Midbrain (tissue), 1 donor: ENCODE measurements around the gene DCDC2C.

Source experiments
- DNase-seq: peaks from one replicate; lab custom pipeline; 2025; lab: John Stamatoyannopoulos, UW

Gene DCDC2C

DNA sequence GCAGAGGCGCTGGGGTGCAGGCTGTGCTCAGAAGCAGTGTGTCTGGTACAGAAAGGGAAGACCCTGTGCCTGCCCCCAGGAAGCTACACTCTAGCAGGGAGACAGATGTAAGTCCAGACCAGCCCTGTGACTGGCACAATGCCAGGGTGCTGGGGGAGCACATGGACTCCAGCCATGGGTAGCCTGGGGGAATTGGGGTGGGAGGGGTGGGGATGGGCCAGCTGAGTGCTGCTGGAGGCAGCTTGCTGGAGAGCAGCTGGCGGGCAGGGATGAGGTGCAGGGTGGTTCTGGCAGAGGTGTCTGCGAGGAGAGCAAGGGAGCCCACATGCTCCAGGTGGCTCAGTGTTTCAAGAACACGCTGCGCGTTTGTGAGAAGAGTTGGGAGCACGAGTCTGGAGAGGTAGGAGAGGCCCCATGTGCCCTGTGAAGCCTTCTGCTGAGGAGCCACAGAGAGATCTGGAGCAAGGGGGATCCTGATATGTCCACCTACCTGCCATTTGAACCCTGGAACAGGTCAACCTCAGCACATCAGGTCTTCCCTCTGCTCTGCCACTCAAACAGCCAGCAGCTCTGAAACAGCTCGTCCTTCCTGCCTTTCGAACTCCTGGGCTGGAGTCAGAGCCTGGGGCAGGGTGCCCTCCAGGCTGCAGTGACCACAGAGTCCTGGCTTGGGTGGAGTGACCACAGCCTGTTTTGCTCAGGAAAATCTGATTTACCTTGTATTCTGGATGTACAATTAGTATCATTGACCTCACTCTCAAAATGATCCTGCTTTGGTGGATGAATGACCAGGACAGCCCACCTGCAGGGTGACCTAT is 30.3 kb upstream of the DCDC2C start:
- no peak for DNase-seq

DNA sequence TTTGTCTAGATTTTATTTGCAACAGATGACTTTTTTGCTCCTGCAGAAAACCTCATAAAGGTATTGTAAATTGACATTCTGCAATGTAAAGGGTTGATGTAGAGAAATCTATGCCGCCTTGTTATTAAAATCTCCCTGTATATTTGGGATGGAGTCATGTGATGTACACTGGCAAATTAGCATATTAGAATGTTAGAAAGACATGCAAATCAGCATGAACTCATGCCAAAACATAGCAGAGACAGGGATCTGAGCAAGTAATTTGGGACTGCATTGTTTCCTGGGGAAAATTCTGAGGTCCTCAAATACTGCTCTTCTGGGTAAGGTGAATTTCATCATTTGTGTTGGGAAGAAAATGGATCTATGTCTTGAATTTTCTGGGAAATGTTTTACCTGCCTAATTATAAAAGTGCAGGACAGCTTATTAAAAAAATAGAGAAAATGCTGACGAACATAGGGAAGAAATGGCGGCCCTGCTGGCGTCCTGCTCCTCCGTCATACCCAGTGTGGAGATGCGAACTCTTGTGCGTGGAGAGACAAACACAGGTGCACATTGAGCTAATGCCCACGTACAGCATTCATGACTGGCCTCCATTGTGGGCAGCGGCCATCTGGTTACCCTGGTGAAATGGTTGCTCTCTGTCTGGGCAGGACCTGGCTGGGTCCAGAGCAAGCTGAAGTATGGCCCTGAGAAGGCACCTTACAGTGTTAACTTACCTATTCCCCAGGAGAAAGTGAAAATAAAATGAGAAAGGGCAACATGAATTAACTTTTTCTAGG is 29.1 kb upstream of the DCDC2C start:
- no peak for DNase-seq

DNA sequence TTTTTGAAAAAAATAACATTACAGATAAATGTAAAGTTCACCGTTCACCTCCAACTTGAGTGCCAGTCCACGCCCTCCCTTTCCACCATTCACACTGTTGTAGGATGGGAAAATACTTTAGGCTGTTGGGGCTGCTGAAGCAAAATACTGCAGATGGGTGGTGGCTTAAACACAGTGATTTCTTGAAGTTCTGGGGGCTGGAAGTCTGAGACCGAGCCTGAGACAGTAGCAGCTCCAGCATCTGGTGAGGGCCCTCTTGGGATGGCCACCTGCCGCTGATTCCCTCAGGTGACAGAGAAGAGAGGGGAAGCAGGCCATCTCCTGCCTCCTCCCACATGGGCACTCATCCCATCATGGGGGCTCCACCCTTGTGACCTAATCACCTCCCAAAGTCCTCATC is 27.7 kb upstream of the DCDC2C start:
- no peak for DNase-seq

DNA sequence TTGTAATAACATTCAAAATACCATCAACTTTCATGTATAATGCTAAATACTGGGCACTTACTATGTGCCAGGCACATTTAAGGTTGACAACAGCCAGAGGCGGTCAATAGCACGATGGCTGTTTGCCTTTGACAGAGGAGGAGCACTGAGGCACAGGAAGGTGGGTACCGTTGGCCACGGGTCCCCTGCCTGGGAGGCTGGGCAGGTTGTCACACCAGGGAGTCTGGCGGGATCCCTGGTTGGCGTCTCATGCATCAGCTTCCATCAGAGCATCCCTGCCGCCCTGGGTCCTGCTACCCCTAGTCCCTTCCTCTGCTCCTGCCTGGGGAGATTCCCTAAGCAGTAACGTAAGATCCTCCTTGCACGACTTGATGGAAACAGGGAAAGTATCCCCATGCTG is 25.9 kb upstream of the DCDC2C start:
- DNase-seq = no peak

DNA sequence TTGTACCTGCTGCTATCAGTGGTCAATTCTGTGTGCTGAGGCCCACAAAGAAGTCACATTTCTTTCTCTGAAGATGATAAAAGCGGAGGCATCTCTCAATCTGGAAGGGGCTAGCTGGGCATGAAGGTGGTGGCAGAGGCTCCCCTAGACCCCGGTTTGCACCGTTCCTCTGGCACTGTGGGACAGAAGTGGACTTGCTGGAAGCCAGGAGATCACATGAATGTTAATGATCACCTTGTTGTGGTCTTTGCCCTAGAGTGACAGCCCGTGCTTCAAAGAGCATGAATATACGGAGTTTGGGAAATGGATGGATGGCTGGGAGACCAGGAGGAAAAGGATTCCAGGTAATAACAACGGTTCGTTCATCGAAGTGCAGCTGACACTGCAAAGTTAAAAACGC is 25.2 kb upstream of the DCDC2C start:
- DNase-seq = no peak

DNA sequence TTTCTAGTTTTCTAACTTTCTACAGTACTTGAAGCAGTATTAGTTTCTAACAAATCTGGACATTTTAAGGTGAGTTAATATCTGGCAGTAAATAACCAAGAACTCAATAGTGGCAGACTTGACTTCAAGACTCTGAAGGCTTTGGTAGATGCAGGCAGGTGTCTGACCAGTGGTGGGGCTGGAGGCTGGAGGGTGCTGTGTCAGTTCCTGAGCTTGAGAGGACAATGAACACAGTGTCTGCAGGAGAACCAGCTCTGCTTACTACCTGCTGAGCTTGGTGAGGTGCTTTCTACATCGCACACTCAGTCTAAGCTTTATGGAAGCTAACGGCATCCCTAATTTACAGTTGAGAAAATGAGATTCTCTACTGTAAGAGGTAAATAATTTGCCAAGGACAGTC is 24.2 kb upstream of the DCDC2C start:
- DNase-seq = no peak

DNA sequence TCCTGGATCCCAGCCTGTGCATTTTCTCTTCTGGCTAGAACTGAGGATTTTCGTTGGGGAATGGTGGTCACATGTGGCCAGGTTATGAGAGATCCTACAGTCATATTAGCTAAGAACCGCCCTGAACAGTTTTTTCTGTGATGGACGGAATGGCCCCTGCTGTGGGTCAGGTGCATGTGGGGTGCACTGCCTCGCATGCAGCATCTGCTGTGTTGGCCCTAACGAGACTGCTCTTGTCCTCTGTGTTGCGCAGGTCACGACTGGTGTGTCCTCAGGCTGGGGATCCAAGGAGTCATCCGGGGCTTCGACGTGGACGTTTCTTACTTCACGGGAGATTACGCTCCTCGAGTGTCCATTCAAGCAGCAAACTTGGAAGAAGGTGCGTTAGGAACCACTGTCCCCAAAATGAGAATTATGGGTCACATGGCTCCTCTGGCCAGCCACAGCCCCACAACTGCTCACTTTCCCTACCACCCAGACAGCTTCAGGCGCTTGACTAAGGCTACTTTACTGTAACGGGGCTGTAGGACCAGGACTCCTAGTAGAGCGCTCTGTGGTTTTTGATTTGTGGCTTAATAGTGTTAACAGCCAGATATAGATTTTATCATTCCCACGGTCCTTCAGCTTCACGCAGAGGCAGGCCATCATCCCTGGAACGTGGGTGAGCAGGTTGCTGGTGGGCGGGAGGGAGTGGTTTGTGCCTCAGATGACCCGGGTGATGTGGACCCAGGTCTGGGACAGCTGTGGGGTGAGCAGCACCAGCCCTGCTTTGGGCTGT is 23.6 kb upstream of the DCDC2C start:
- DNase-seq = no peak

DNA sequence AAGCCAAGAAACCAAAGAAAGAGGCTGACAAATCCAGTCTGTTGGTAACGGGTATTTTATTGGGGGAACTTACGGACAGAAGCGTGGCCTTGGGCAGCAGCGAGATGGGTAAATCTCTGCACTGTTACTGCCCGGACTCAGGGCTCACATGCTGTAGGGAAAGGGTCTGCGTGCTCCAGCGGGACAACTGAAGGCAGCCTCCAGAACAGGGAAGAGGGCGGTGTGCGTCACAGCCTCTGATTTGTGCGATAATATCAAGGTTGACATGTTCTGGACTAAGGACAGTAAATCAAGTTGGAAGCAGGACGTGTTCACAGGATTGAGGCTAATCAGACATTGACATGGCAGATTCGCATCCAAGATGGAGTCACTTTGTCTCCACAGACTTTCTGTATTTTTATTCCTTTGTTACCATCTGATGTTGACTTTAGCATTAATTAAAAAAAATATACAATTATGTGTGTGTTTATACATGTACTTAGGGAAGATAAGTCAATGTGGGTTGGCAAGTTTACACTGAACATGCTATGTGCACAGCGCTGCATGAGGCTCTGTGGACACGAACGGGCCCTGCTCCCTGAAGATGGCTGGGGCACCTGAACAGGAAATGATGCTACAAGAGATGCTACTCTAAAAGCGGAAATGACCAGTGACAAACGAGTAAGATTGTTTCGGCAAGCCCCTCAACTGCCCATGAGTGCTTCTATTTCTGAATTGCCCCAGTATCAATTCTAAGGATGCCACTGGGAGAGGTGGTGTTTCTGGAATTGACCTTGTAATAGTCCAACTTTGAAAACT is 22.6 kb upstream of the DCDC2C start:
- DNase-seq = no peak

DNA sequence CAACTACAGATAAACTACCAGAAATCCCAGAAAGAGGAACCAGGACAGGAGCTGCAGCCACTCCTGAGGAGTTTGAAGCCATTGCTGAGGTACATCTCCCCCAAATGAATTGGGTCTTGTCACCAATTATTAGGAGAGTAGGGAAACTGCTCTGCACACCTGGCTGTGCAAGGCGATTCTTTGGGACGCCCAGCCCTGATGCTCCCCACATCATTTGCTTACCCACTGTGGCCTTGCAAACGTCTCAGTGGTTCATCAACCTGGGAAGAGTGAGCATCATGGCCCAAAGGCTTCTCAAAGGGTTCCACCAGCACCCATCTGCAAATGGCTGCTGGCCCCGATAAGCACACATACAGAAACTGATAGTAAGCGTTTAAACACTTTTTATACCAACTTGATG is 21.8 kb upstream of the DCDC2C start:
- no peak for DNase-seq

DNA sequence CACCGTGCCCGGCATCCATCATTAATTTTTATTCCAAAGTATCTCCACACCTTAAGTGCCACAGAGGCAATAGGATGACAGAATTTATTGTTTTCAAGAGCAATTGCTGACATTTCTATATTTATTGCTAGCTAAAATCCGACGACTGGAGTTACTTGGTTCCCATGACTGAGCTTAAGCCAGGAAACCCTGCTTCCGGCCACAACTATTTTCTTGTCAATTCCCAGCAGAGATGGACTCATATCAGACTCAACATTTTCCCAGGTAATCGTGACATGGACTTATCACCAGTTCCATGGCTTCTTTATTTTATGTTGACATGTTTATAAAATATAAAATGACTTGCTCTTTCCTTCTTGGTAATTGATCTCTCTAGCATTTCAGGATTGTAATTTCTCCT is 20.6 kb upstream of the DCDC2C start:
- DNase-seq = no peak

DNA sequence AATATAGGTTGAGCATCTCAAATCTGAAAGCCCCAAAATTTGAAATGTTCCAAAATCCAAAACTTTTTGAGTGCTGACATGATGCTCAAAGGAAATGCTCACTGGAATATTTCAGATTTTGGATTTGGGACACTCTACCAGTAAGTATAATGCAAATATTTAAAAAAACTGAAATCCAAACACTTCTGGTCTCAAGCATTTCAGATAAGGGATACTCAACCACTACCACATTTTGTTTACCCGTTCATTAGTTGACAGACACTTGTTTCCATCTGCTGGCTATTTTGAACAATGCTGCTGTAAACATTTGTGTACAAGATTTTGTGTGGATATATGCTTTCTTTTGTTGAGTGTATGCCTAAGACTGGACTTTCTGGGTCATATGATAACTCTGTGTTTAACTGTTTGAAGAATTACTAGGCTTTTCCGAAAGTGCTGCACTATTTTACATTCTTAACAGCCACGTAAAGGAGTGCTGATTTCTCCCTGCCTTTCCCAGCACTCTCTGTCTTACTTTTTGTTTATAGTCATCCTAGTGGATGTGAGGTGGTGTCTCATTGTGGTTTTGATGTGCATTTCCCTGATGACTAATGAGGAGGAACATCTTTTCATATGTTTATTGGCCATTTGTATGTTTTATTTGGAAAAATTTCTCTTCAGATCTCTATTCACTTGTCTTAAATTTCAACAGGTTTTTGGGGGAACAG is 19.5 kb upstream of the DCDC2C start:
- DNase-seq = no peak

DNA sequence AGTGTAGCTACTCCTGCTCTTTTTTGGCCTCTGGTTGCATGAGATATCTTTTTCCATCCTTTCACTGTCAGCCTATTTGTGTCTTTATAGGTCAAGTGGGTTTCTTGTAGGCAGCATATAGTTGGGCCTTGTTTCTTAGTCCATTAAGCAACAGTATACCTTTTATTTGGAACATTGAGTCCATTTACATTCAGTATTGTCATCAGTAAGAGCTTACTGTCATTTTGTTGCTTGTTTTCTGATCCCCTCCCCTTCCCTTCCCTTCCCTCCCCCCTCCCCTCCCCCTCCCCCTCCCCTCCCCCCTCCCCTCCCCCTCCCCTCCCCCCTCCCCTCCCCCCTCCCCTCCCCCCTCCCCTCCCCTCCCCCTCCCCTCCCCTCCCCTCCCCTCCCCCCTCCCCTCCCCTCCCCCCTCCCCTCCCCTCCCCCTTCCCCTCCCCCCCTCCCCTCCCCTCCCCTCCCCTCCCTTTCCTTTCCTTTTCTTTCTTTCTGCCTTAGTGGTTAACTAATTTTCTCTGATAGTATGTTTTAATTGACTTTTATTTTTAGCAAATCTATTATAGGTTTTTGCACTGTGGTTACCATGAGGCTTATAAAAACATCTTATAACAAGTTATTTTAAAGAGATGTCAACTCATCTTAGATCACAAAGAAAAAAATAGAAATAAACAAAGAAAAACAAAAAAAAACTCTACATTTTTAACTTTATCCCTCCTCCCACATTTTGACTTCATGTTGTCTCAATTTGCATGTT is 13.2 kb upstream of the DCDC2C start:
- DNase-seq = no peak

DNA sequence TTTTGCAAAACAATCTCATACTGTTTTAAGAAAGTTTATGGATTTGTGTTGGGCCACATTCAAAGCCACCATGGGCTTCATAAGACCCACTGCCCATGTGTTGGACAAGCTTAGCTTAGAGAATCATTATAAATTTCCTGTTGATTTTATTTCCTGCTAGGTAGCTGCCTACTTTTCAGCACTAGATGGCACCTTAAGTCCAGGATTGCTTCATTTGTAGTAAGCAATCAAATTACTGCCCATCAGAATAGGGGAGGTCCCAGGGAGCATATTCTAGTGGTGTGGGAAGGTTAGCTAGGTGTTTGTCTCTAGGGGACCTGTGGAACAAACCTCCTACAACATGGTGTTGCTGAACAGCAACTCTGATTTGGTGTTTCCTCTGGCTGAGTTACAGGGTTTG is 11.0 kb upstream of the DCDC2C start:
- DNase-seq = no peak

DNA sequence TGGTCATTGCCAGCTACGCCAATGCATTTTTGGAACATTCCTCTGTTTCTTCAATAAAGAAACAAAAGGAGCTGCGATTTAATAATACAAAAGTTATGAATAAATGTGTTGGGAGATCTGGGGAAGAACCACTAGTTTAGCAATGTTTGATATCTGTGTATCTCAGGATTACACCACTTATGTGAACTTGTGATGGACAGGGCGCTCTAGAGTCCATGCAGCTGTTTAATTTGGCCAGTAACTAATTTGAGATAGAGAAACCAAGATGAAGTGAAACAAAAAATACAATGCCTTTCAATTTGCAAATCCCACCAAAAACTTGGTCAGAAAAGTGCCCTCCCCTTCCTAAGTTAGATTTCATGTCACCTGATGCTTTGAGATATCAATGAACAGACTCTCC is 6.8 kb upstream of the DCDC2C start:
- DNase-seq = no peak

DNA sequence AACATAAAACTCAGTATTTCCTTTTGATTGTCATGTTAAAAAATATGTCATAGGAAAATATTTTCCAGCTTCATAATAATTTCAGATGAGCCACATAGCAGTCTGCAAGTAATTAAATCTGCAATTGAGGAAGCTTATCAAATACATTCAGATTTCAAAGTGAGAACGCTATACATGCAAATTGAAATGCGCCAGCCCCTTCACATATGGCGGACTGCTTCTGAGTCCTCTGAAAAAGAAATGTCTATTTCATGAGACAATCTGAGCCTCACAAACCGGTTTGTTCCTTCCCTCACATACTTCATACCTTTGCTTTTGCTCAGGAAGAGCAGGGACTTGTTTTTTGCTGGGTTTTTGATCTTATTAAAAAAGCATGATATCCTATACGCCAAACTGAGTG is 2.3 kb upstream of the DCDC2C start:
- no peak for DNase-seq

DNA sequence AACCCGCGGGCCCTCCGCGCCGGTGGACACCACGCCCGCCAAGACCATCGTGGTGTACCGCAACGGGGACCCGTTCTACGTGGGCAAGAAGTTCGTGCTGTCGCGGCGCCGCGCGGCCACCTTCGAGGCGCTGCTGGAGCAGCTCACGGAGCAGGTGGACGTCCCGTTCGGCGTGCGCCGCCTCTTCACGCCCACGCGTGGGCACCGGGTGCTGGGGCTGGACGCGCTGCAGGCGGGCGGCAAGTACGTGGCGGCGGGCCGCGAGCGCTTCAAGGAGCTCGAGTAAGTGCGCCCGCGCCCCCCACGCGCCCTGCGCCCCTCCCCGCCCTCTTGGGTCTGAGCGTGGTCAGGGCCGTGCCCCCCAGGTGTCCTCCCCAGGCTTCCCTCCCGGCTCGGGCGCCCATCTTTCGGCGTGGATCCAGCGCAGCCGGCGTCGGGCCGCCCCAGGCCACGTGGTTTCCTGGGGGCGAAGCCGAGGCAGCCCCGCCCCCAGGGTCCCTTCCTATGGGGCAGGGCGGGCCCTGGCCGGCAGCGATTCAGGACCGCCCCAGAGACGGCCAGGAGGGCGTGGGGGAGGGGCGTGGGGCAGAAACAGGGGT is 481 bp downstream of the DCDC2C start:
- no peak for DNase-seq

DNA sequence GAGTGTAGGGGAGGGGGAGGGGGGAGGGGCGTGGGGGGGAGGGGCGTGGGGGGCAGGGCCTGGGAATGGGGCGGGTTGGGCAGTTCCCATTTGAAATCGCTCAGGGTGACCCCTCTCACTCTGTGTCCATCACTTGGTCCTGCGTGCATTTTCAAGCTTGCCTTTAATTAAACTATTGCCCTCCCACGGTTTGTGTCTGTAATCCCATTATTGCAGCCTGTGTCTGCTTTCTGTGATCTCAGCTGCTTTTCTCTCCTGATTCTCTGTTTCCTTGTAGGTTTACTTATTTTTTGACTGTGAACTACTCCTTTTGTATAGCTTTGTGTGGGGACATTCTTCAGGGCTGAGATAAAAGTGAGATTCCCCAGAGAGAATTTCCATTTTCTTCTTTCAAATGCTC is 1.3 kb downstream of the DCDC2C start:
- DNase-seq = no peak

DNA sequence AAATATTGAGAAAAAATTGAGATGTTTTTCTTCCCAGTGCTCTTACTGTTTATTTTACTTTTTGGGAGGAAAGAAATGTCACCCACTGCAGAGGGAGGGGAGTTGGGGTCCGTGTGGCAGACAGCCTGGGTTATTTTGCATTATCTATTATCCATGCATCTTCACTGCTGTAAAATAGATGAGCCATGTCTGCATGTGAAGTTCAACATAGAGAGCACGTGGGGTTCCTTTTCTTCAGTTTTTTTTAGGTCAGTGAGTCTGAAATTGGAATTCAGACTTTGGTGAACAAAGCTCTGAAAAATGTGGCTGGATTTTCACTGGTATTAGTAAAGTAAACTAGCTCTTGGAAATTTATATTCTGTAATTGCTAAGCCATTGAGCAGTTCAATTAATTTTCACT is 2.4 kb downstream of the DCDC2C start:
- no peak for DNase-seq

DNA sequence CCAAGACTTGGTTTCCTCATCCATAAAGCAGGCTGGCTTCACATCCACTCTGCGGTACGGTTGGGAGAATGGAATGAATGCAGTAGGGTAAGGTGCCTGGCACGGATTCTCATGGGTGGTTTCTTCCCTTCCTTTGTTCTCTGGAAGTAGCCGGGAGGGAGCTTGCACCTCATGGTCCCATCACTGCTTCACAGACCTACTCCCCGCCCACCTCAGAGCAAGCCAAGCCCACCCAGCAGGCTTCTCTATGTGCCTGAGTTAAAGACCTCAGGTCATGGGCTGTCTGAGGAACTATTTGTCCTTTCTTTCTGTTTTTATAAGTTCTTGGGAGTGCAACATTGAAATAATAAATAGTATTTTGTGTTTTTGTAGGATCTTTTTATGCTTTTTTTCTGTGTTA is 3.5 kb downstream of the DCDC2C start:
- DNase-seq = no peak

DNA sequence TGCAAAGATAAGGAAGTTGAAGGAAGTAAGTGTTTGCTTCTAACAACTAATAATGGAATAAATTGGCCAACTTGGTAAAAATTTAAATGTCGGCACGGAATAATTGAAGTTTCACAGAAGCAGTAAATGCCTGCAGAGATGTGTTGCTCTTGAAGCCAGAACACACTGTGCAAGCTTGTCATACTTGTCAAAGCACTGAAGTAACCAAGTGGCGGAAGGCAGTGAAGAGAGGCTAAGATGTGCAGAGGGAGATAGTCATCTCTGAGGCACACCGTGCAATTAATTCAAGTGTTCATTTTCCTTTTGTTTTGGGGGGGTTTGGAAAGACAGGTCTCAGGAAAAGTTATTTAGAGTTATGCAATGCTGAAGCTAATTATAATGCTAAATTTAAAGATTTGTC is 5.2 kb downstream of the DCDC2C start:
- DNase-seq = no peak
